HepG2 (cell line): ENCODE data around the gene DIP2C.

Experiments used
- EP300 ChIP-seq, 3 experiments: sonication (generic) in 1 of 3; formaldehyde crosslinking in 1 of 3; IDR thresholded peaks; 2 replicates each; pipeline versions ENCODE4 v1.5.1 to v1.6.1; 2011 to 2020; ENCODE audit warnings: low read depth in 2 of 3, low read length in 2 of 3, borderline replicate concordance in 1 of 3, improper control_type of control experiment in 1 of 3, mild to moderate bottlenecking in 1 of 3, missing genetic modification reagents in 1 of 3, moderate library complexity in 1 of 3
- FOXK1 ChIP-seq: sonication (generic); formaldehyde crosslinking; IDR thresholded peaks from 2 replicates; pipeline ENCODE4 v1.4.0; 2020; ENCODE audit warnings: low read depth, missing genetic modification reagents, borderline replicate concordance
- TF ChIP-seq, protein P1 (sequence below): sonication (generic); formaldehyde crosslinking; IDR thresholded peaks from 2 replicates; pipeline ENCODE4 v1.5.0; 2020; ENCODE audit warnings: missing genetic modification reagents

DNA sequence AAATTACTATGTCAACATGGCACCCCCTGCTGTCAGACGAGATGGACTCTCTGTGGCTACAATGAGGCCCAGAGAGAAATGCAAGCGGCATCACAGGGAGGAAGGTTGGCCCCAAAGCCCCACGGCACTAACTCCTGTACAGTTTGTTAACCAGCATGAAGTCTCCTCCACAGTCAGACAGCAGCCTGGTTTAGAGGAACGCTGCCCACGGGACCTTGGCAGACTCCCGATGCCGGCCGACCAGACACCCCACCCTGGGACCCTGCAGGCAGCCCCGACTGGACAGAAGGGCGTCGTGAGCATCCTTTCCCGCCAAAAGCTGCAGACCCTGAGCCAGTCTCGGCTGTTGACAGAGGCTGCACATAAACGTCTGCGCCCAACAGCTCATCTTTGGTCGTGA lies 158.8 kb downstream of the DIP2C start:
- no peak for TF ChIP-seq EP300 (IDR thresholded peaks at IDR 0.05; ENCODE audit: low read depth in 2 of 2, low read length in 2 of 2)
- no peak for TF ChIP-seq EP300 (CRISPR knock-in tag; IDR thresholded peaks at IDR 0.05; ENCODE audit: borderline replicate concordance)
- TF ChIP-seq, protein P1, sequence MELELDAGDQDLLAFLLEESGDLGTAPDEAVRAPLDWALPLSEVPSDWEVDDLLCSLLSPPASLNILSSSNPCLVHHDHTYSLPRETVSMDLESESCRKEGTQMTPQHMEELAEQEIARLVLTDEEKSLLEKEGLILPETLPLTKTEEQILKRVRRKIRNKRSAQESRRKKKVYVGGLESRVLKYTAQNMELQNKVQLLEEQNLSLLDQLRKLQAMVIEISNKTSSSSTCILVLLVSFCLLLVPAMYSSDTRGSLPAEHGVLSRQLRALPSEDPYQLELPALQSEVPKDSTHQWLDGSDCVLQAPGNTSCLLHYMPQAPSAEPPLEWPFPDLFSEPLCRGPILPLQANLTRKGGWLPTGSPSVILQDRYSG (CRISPR knock-in tag): no peak
- no peak for TF ChIP-seq FOXK1
